DOHH2 (cell line): Measurements from ENCODE around the gene ARID5B.

Source experiments
- EZH2phosphoT487 ChIP-seq: fragments of 200-600 bp; sonication (generic); IDR thresholded peaks from 2 replicates; pipeline ENCODE4 v1.6.1; 2017; ENCODE audit warnings: borderline replicate concordance, mild to moderate bottlenecking, antibody characterized with exemption, low read length, moderate library complexity, mixed read lengths
- TF ChIP-seq, protein P1 (sequence below): fragments of 200-600 bp; sonication (generic); IDR thresholded peaks from one replicate; pipeline ENCODE4 v1.5.1; 2014; ENCODE audit warnings: antibody characterized with exemption, mild to moderate bottlenecking, low read depth, low read length; ENCODE audit not compliant: poor library complexity, severe bottlenecking

DNA sequence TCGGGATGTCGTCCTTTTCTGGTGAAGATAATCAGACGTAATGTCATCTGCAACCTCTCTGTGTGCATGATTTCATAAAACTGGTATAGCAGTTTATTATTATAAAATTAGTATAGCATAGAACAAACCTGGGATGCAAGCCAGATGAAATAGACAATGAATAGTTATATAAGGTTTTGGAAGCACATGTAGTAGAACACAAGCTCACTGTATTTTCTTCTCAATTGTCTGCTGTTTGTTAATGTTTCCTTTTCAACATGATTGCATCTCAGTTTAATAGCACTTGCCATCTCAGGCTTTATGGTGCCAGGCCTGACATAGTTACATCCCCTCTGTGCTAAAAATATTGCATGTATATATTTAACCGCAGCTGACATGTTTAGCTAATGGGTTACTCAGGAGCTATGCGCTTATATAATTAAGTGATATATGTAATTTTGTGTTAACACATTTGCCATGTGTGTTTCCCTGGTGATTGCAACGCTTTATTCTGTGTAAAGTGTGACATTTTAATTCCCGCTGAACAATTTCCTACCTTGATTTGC is 132.7 kb downstream of the ARID5B start:
- TF ChIP-seq, protein P1, sequence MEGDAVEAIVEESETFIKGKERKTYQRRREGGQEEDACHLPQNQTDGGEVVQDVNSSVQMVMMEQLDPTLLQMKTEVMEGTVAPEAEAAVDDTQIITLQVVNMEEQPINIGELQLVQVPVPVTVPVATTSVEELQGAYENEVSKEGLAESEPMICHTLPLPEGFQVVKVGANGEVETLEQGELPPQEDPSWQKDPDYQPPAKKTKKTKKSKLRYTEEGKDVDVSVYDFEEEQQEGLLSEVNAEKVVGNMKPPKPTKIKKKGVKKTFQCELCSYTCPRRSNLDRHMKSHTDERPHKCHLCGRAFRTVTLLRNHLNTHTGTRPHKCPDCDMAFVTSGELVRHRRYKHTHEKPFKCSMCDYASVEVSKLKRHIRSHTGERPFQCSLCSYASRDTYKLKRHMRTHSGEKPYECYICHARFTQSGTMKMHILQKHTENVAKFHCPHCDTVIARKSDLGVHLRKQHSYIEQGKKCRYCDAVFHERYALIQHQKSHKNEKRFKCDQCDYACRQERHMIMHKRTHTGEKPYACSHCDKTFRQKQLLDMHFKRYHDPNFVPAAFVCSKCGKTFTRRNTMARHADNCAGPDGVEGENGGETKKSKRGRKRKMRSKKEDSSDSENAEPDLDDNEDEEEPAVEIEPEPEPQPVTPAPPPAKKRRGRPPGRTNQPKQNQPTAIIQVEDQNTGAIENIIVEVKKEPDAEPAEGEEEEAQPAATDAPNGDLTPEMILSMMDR: no peak
- TF ChIP-seq EZH2phosphoT487: no peak
